Sigmoid colon (tissue), 4 donors: Measurements from ENCODE around the gene FAM234A.

Experiments used
- CTCF ChIP-seq, 4 experiments: fragments of 450-650 bp in 3 of 4; fragments of 200-600 bp in 1 of 4; IDR thresholded peaks; one replicate each; pipeline ENCODE4 v1.5.1; 2016 to 2019; ENCODE audit warnings: antibody characterized with exemption in 4 of 4, mild to moderate bottlenecking in 3 of 4, moderate library complexity in 2 of 4
- EP300 ChIP-seq, 4 donors: sonication (generic); formaldehyde crosslinking; IDR thresholded peaks; one replicate each; pipeline ENCODE4 v1.6.1; 2017; ENCODE audit warnings: antibody characterized with exemption in 4 of 4
- POLR2A ChIP-seq, 2 donors: fragments of 450-650 bp; IDR thresholded peaks; one replicate each; pipeline ENCODE4 v1.6.1; 2016; ENCODE audit warnings: antibody characterized with exemption in 2 of 2, mild to moderate bottlenecking in 2 of 2, moderate library complexity in 2 of 2
- POLR2AphosphoS5 ChIP-seq, 4 donors: sonication (generic); formaldehyde crosslinking; IDR thresholded peaks; one replicate each; pipeline ENCODE4 v1.6.1; 2017; ENCODE audit warnings: antibody characterized with exemption in 4 of 4

GRCh38 chr16:192686-193085, 41.9 kb upstream of the FAM234A start:
- TF ChIP-seq POLR2A (IDR thresholded peaks at IDR 0.05): no peak
- no peak for TF ChIP-seq CTCF (IDR thresholded peaks at IDR 0.05)
- TF ChIP-seq EP300 (IDR thresholded peaks at IDR 0.05): no peak
- TF ChIP-seq POLR2AphosphoS5 (IDR thresholded peaks at IDR 0.05): no peak
